Prostate gland (tissue), 2 donors: ENCODE measurements around the gene JPH3. TPM values are rescaled to one million over a fixed set of nuclear protein-coding genes. Genes with fewer than 3 reads are reported as not detected.

Experiments used
- DNase-seq: peaks from one replicate; pipeline ENCODE4 v3.0.0-alpha.2; 2019; ENCODE audit warnings: low spot score
- H3K27ac ChIP-seq, 2 donors: fragments of 200-600 bp; sonication (generic); 2 replicates each; pipeline ENCODE4 v1.5.1; 2017 to 2019
- H3K27me3 ChIP-seq: fragments of 200-600 bp; sonication (generic); replicated peaks from 2 replicates; pipeline ENCODE4 v1.5.1; 2019; ENCODE audit not compliant: insufficient read depth
- H3K36me3 ChIP-seq, 2 donors: fragments of 200-600 bp; sonication (generic); 1 replicate in 1 of 2; 2 replicates in 1 of 2; pipeline versions ENCODE4 v1.5.1 to v1.8.1; 2017 to 2019
- H3K4me1 ChIP-seq: fragments of 200-600 bp; sonication (generic); replicated peaks from 2 replicates; pipeline ENCODE4 v1.5.1; 2019
- H3K4me3 ChIP-seq, 2 donors: fragments of 200-600 bp; sonication (generic); 2 replicates each; pipeline ENCODE4 v1.5.1; 2017 to 2019
- H3K9me3 ChIP-seq: fragments of 200-600 bp; sonication (generic); 2 replicates; pipeline ENCODE4 v1.5.1; 2017
- CTCF ChIP-seq, 4 experiments: fragments of 200-600 bp in 2 of 4; fragments of 450-650 bp in 2 of 4; sonication (generic) in 2 of 4; IDR thresholded peaks; 1 replicate in 3 of 4; 2 replicates in 1 of 4; pipeline ENCODE4 v1.5.1; 2016 to 2019; ENCODE audit warnings: antibody characterized with exemption in 4 of 4, mild to moderate bottlenecking in 2 of 4, moderate library complexity in 2 of 4
- POLR2A ChIP-seq: fragments of 450-650 bp; IDR thresholded peaks from one replicate; pipeline ENCODE4 v1.6.1; 2016; ENCODE audit warnings: antibody characterized with exemption, mild to moderate bottlenecking
- POLR2AphosphoS5 ChIP-seq: sonication (generic); formaldehyde crosslinking; IDR thresholded peaks from one replicate; pipeline ENCODE4 v1.6.1; 2017; ENCODE audit warnings: antibody characterized with exemption
- WGBS: methylation state at CpG from one replicate; pipeline ENCODE4 v1.1.5; 2018; 5-methylcytosine and 5-hydroxymethylcytosine counted together
- intact Hi-C: fragments of 100-400 bp; cut with DNase I; formaldehyde crosslinking; loops from one replicate; pipeline ENCODE4 v1.14.2; 2022
- total RNA-seq, 2 donors: library from RNA; depleted of rRNA; stranded (reverse); fragments of >200 nt; gene quantifications; one replicate each; pipeline ENCODE4 v1.1.0, GENCODE V29; 2016

The JPH3 gene
- total RNA-seq, 2 donors from 2014 or later, result 1.0 to 6.1 TPM

GRCh38 chr16:87658564-87659225, 56.4 kb downstream of the JPH3 start:
- no peak for TF ChIP-seq POLR2AphosphoS5
- no peak overlapping the region for H3K27ac ChIP-seq
- WGBS, result 18% methylated on average over 14 of the region's 14 CpGs
- no peaks in the 10 kb centered on the region for H3K4me1 ChIP-seq
- H3K36me3 ChIP-seq, result no peaks in the 10 kb centered on the region
- no peak overlapping the region for H3K4me3 ChIP-seq
- intact Hi-C loops, result no loop called here
- H3K27me3 ChIP-seq, result peaks cover 6% of the 10 kb centered on the region
- no peak for DNase-seq
- H3K9me3 ChIP-seq, result no peaks in the 10 kb centered on the region

GRCh38 chr16:87661561-87661960, 59.3 kb downstream of the JPH3 start:
- Histone ChIP-seq H3K9me3 (no peaks in the 10 kb centered on the region), H3K4me3 (no peak overlapping the region), H3K27me3 (peaks cover 6% of the 10 kb centered on the region), H3K27ac (no peak overlapping the region), H3K4me1 (no peaks in the 10 kb centered on the region), H3K36me3 (no peaks in the 10 kb centered on the region)
- intact Hi-C loops, result no loop called here
- DNase-seq, result no peak
- WGBS, result 11% methylated on average over 16 of the region's 16 CpGs
- TF ChIP-seq POLR2A (no peak), POLR2AphosphoS5 (no peak)

GRCh38 chr16:87662254-87663204, 60.2 kb downstream of the JPH3 start:
- 82% methylated on average over 25 of the region's 25 CpGs for WGBS
- TF ChIP-seq POLR2AphosphoS5 (no peak), POLR2A (no peak), CTCF (IDR thresholded peaks at IDR 0.05) (no peak)
- Histone ChIP-seq H3K27me3 (peaks cover 6% of the 10 kb centered on the region), H3K9me3 (no peaks in the 10 kb centered on the region), H3K4me3 (no peak overlapping the region), H3K4me1 (no peaks in the 10 kb centered on the region), H3K36me3 (no peaks in the 10 kb centered on the region), H3K27ac (no peak overlapping the region)
- no peak for DNase-seq
- intact Hi-C loops, result no loop called here

- intact Hi-C loops, result no loop called here
- H3K27ac ChIP-seq, result no peak overlapping the region
- TF ChIP-seq POLR2A (no peak), POLR2AphosphoS5 (no peak)
- no peaks in the 10 kb centered on the region for H3K36me3 ChIP-seq
- H3K4me1 ChIP-seq, result no peaks in the 10 kb centered on the region
- WGBS, result 83% methylated on average over 11 of the region's 11 CpGs
- DNase-seq, result no peak
- H3K9me3 ChIP-seq, result no peaks in the 10 kb centered on the region
- peaks cover 5% of the 10 kb centered on the region for H3K27me3 ChIP-seq
- no peak overlapping the region for H3K4me3 ChIP-seq
Observed at GRCh38 chr16:87664792-87665191, 62.5 kb downstream of the JPH3 start.

GRCh38 chr16:87665193-87665592, 62.9 kb downstream of the JPH3 start:
- TF ChIP-seq CTCF (IDR thresholded peaks at IDR 0.05) (no peak), POLR2AphosphoS5 (no peak), POLR2A (no peak)
- intact Hi-C loops, result no loop called here
- WGBS, result 88% methylated on average over 13 of the region's 15 CpGs
- Histone ChIP-seq H3K27ac (no peak overlapping the region), H3K27me3 (peaks cover under 1% of the 10 kb centered on the region), H3K4me3 (no peak overlapping the region), H3K4me1 (no peaks in the 10 kb centered on the region), H3K9me3 (no peaks in the 10 kb centered on the region), H3K36me3 (no peaks in the 10 kb centered on the region)
- no peak for DNase-seq

GRCh38 chr16:87666919-87667318, 64.6 kb downstream of the JPH3 start:
- TF ChIP-seq POLR2A, result no peak
- no peak for TF ChIP-seq POLR2AphosphoS5
- no peak for TF ChIP-seq CTCF (IDR thresholded peaks at IDR 0.05)
- no peaks in the 10 kb centered on the region for H3K27me3 ChIP-seq
- intact Hi-C loops, result no loop called here

More at GRCh38 chr16:87666919-87667318, 64.6 kb downstream of the JPH3 start:
- DNase-seq, result no peak
- Histone ChIP-seq H3K4me1 (no peaks in the 10 kb centered on the region), H3K27ac (no peak overlapping the region), H3K4me3 (no peak overlapping the region), H3K36me3 (no peaks in the 10 kb centered on the region), H3K9me3 (no peaks in the 10 kb centered on the region)
- WGBS, result 73% methylated on average over 16 of the region's 16 CpGs
